NCI-H128 (cell line): ENCODE results near the gene LRBA.
"Not testable (repeated sequence)": the region's sequence is repeated elsewhere in the genome, so short reads cannot be mapped to it uniquely, and the experiment has no call there.

Source experiments
- DNase-seq: peaks from one replicate; lab custom pipeline; 2025; ENCODE audit not compliant: unreplicated experiment; lab: John Stamatoyannopoulos, UW

Gene LRBA

GRCh38 chr4:150943818-150944217, 71.3 kb downstream of the LRBA start:
- no peak for DNase-seq

- no peak for DNase-seq
Observed at GRCh38 chr4:150943126-150943525, 72.0 kb downstream of the LRBA start.

- no peak for DNase-seq
Observed at GRCh38 chr4:150942539-150942938, 72.5 kb downstream of the LRBA start.

- no peak for DNase-seq
Observed at GRCh38 chr4:150940123-150940522, 75.0 kb downstream of the LRBA start.

GRCh38 chr4:150939530-150939929, 75.6 kb downstream of the LRBA start:
- no peak for DNase-seq

GRCh38 chr4:150938873-150939499, 76.1 kb downstream of the LRBA start:
- no peak for DNase-seq

GRCh38 chr4:150938417-150938816, 76.7 kb downstream of the LRBA start:
- DNase-seq, result no peak

GRCh38 chr4:150934022-150934421, 81.1 kb downstream of the LRBA start:
- no peak for DNase-seq

- no peak for DNase-seq
Observed at GRCh38 chr4:150931796-150932195, 83.3 kb downstream of the LRBA start.

GRCh38 chr4:150931005-150931404, 84.1 kb downstream of the LRBA start:
- DNase-seq, result no peak

GRCh38 chr4:150923945-150924344, 91.1 kb downstream of the LRBA start:
- no peak for DNase-seq

GRCh38 chr4:150921486-150921885, 93.6 kb downstream of the LRBA start:
- not testable (repeated sequence) for DNase-seq

- not testable (repeated sequence) for DNase-seq
Observed at GRCh38 chr4:150918562-150918961, 96.5 kb downstream of the LRBA start.

- no peak for DNase-seq
Observed at GRCh38 chr4:150911326-150911725, 103.8 kb downstream of the LRBA start.

- no peak for DNase-seq
Observed at GRCh38 chr4:150909116-150909515, 106.0 kb downstream of the LRBA start.

GRCh38 chr4:150906987-150907633, 108.0 kb downstream of the LRBA start:
- DNase-seq, result no peak

- no peak for DNase-seq
Observed at GRCh38 chr4:150904671-150905070, 110.4 kb downstream of the LRBA start.

GRCh38 chr4:150903603-150904002, 111.5 kb downstream of the LRBA start:
- DNase-seq, result no peak

- DNase-seq, result no peak
Observed at GRCh38 chr4:150896497-150896896, 118.6 kb downstream of the LRBA start.

GRCh38 chr4:150890246-150890645, 124.8 kb downstream of the LRBA start:
- DNase-seq, result no peak

- DNase-seq, result no peak
Observed at GRCh38 chr4:150889306-150889705, 125.8 kb downstream of the LRBA start.

GRCh38 chr4:150888625-150889024, 126.5 kb downstream of the LRBA start:
- DNase-seq, result no peak

- DNase-seq, result no peak
Observed at GRCh38 chr4:150888217-150888616, 126.9 kb downstream of the LRBA start.
